CD8-positive, alpha-beta memory T cell (primary cell): Measurements from ENCODE around the gene TMEM151A. TPM values are rescaled to one million over a fixed set of nuclear protein-coding genes. Genes with fewer than 3 reads are reported as not detected.

Experiments used
- CTCF ChIA-PET: fragments of 350-600 bp; sonication (Branson Sonifier 250); formaldehyde crosslinking; loops from one replicate; lab custom pipeline; 2021; ENCODE audit warnings: antibody characterized with exemption; lab: Charles Lee
- POLR2A ChIA-PET: fragments of 350-600 bp; sonication (Branson Sonifier 250); formaldehyde crosslinking; loops from one replicate; lab custom pipeline; 2021; ENCODE audit warnings: antibody characterized with exemption; lab: Charles Lee
- DNase-seq, 5 donors: peaks; one replicate each; pipeline versions ENCODE4 v3.0.0 to v3.0.0-alpha.2; 2020 to 2022; ENCODE audit warnings: mixed read lengths in 1 of 5
- H3K27ac ChIP-seq: one replicate; pipeline ENCODE4 v1.7.0; 2013; ENCODE audit warnings: low read depth, mild to moderate bottlenecking, low read length, moderate library complexity
- H3K27me3 ChIP-seq: 2 replicates; pipeline ENCODE4 v1.7.0; 2013; ENCODE audit warnings: low read length, mild to moderate bottlenecking; ENCODE audit not compliant: insufficient read depth, poor library complexity, severe bottlenecking
- H3K36me3 ChIP-seq: 2 replicates; pipeline ENCODE4 v1.7.0; 2013; ENCODE audit warnings: mild to moderate bottlenecking, low read length, moderate library complexity; ENCODE audit not compliant: insufficient read depth
- H3K4me1 ChIP-seq: 2 replicates; pipeline ENCODE4 v1.7.0; 2013; ENCODE audit warnings: mild to moderate bottlenecking, low read length, moderate library complexity; ENCODE audit not compliant: insufficient read depth
- H3K4me3 ChIP-seq: 2 replicates; pipeline ENCODE4 v1.7.0; 2013; ENCODE audit warnings: mild to moderate bottlenecking, low read length
- H3K9me3 ChIP-seq: 2 replicates; pipeline ENCODE4 v1.7.0; 2013; ENCODE audit warnings: mild to moderate bottlenecking, low read length
- H3K27ac Mint-ChIP-seq, 8 donors: one replicate each; pipeline ENCODE4 v1.8.0; 2020 to 2021; ENCODE audit warnings: mixed read lengths in 8 of 8, mild to moderate bottlenecking in 6 of 8, inconsistent platforms in 3 of 8, moderate library complexity in 3 of 8
- H3K27me3 Mint-ChIP-seq, 2 donors: one replicate each; pipeline ENCODE4 v1.8.0; 2020 to 2021; ENCODE audit warnings: mixed read lengths in 2 of 2, mild to moderate bottlenecking in 1 of 2, moderate library complexity in 1 of 2
- H3K36me3 Mint-ChIP-seq, 3 donors: one replicate each; pipeline ENCODE4 v1.8.0; 2020 to 2021; ENCODE audit warnings: mixed read lengths in 3 of 3, inconsistent platforms in 1 of 3, mild to moderate bottlenecking in 1 of 3
- H3K4me1 Mint-ChIP-seq, 3 donors: one replicate each; pipeline ENCODE4 v1.8.0; 2020 to 2021; ENCODE audit warnings: mixed read lengths in 3 of 3, inconsistent platforms in 1 of 3, mild to moderate bottlenecking in 1 of 3
- H3K4me3 Mint-ChIP-seq, 7 donors: one replicate each; pipeline ENCODE4 v1.8.0; 2020 to 2021; ENCODE audit warnings: mixed read lengths in 7 of 7, mild to moderate bottlenecking in 6 of 7, moderate library complexity in 4 of 7, inconsistent platforms in 2 of 7
- H3K9me3 Mint-ChIP-seq, 5 donors: one replicate each; pipeline ENCODE4 v1.8.0; 2020 to 2022; ENCODE audit warnings: mixed read lengths in 5 of 5, mild to moderate bottlenecking in 3 of 5, moderate library complexity in 2 of 5, inconsistent platforms in 1 of 5
- polyA plus RNA-seq: library from polyadenylated mRNA; unstranded; fragments of 300-500 nt; fragmentation: Illumina TruSeq; gene quantifications from one replicate; pipeline ENCODE4 v1.2.3, GENCODE V29; 2021
- total RNA-seq, 2 experiments: library from RNA; stranded (reverse); gene quantifications; one replicate each; pipeline ENCODE4 v1.2.3, GENCODE V29; 2021

TMEM151A gene
- total and polyA plus RNA-seq, 3 experiments from 2014 or later = not detected

- peak within 1 kb of the TSS; percentile 39 for H3K4me3 ChIP-seq
- Mint-ChIP-seq H3K36me3 (peaks cover 0 to 57% (median 7%) of the 10 kb centered on the region in 3 donors), H3K4me3 (peak within 1 kb of the TSS; percentile 65 to 87 (median 78)), H3K27ac (peak within 1 kb of the TSS; percentile 70 to 96 (median 82)), H3K27me3 (peaks cover 0 to 1% of the 10 kb centered on the region in 2 donors), H3K9me3 (no peaks in the 10 kb centered on the region), H3K4me1 (peaks cover 12 to 30% (median 18%) of the 10 kb centered on the region in 3 donors)
- peaks cover 26% of the 10 kb centered on the region for H3K36me3 ChIP-seq
- no peaks in the 10 kb centered on the region for H3K9me3 ChIP-seq
- H3K4me1 ChIP-seq = peaks cover 18% of the 10 kb centered on the region
- ChIA-PET POLR2A (interaction anchor here (0.6 to 2.3 kb wide), 3 partner anchors 19 to 59 kb away, joined by 3 to 12 read pairs (median 4); no protein-coding TSS in a partner anchor), CTCF (interaction anchor here (1.3 to 4.6 kb wide), 3 partner anchors 9 to 53 kb away, joined by 4 to 45 read pairs (median 17); no protein-coding TSS in a partner anchor)
- peak within 1 kb of the TSS; percentile 6 for H3K27ac ChIP-seq
- peak; percentile 24 to 75 (median 57) for DNase-seq
- no peaks in the 10 kb centered on the region for H3K27me3 ChIP-seq
Measured at GRCh38 chr11:66336234-66337102, 44.8 kb downstream of the TMEM151A start, which contains the start of gene RIN1. Gene RIN1 (minus strand): TSS chr11:66336434. CDS start chr11:66336402, 32 bp downstream.

DNA sequence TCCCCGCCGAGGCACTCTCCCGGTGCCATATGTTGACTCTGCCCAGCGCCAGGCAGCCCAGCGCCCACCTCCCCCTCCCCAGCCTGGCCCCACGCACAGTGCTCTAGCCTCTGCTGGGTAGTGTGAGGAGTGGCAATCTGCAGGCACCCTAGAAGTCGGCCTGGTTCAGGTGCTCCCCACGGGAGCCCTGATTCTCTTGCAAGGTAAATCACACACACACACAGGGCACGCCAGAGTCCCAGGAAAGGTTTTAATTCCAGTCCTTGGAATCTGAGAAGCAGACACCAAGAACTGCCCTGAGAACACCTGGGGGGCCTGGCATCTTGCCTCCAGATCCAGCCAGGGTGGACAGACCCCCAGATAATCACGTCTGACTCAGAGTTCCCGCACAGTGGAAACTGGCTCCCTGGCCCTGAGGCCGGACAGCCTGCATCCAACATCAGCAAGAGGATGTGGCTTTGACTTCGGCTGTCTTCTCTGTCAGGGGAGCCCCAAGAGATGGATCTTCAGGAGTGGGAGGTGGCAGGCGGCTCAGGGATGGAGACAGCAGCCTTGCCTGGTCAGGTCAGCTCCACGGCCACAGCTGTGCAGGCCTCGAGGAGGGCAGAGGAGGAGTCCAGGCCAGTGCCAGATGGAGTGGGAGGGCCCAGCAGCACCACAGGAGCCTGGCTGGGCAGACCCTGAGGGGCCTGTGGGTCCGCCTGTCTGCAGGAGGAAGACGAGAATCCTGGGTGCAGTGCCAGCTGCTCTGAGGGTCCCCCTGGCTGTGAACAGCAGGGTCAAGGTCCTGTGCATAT is 45.6 kb downstream of the TMEM151A start:
- peak overlapping the region; percentile 70 to 96 (median 80) for H3K27ac Mint-ChIP-seq
- H3K4me1 Mint-ChIP-seq = peaks cover 17 to 33% (median 21%) of the 10 kb centered on the region in 3 donors
- CTCF ChIA-PET = interaction anchor here (1.3 to 8.6 kb wide), 4 partner anchors 8 to 52 kb away, joined by 4 to 72 read pairs (median 26); no protein-coding TSS in a partner anchor
- H3K36me3 ChIP-seq = peaks cover 31% of the 10 kb centered on the region
- no peaks in the 10 kb centered on the region for H3K9me3 Mint-ChIP-seq
- no peak overlapping the region for H3K4me3 ChIP-seq
- no peaks in the 10 kb centered on the region for H3K27me3 ChIP-seq
- peaks cover 0 to 65% (median 11%) of the 10 kb centered on the region in 3 donors for H3K36me3 Mint-ChIP-seq
- DNase-seq = peak in 1 of 5 donors; percentile 42
- H3K27me3 Mint-ChIP-seq = peaks cover 0 to 1% of the 10 kb centered on the region in 2 donors
- POLR2A ChIA-PET = interaction anchor here (1.4 to 1.7 kb wide), 2 partner anchors 20 to 25 kb away, joined by 4 to 5 read pairs; no protein-coding TSS in a partner anchor
- H3K9me3 ChIP-seq = no peaks in the 10 kb centered on the region
- peaks cover 18% of the 10 kb centered on the region for H3K4me1 ChIP-seq
- peak overlapping the region in 6 of 7 donors; percentile 65 to 87 (median 78) for H3K4me3 Mint-ChIP-seq
- no peak overlapping the region for H3K27ac ChIP-seq

DNA sequence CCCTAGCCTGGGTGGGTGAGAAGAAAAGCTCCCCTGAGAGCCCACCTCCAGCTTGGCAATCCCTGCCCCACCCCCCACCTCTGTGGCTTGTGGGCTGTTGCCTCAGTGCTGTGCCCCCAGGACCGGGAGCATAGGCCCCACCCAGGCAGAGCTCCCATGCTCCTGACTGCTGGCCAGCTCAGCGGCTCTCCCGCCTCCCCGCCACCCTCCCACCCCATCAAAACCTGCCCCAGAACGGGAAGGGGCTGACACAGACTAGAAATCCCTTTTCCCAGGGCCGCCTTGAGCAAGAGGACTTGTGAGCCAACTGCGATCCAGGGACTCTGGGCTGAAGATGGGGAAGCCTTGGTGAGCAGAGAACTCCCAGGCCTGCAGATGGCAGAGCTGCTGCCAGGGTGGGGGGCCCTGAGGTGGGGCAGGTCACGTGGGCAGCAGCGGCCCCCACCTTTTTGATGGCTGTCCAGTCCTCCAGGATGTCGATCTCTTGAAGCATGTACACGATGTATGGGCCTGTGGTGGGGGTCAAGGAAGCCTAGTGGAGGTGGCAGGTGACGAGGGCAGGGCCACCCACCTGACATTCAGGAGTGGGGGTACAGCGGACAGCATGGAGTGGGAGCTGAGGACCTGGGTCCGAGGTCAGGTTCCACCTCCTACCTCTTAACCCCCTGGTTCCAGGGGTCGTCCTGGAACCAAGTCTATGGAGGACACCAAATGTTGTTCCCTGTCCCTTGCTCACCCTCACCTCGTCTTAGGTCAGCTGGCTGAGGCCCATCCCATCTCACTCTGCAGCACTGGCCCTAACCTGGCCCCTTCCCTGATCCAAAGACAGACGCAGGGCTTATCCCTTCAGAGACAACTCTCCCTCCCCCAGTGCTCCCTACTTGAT is 46.8 kb downstream of the TMEM151A start:
- POLR2A ChIA-PET = interaction anchor here (1.4 kb wide), 1 partner anchor 26 kb away, joined by 5 read pairs; no protein-coding TSS in a partner anchor
- H3K9me3 Mint-ChIP-seq = no peaks in the 10 kb centered on the region
- DNase-seq = peak in 1 of 5 donors; percentile 39
- peaks cover 26 to 44% (median 30%) of the 10 kb centered on the region in 3 donors for H3K4me1 Mint-ChIP-seq
- peaks cover 27% of the 10 kb centered on the region for H3K4me1 ChIP-seq
- peaks cover 31% of the 10 kb centered on the region for H3K36me3 ChIP-seq
- H3K4me3 Mint-ChIP-seq = peak overlapping the region in 1 of 7 donors; percentile 29
- H3K27ac Mint-ChIP-seq = peak overlapping the region in 1 of 8 donors; percentile 66
- no peak overlapping the region for H3K4me3 ChIP-seq
- no peak overlapping the region for H3K27ac ChIP-seq
- CTCF ChIA-PET = interaction anchor here (2.5 to 8.6 kb wide), 2 partner anchors 26 to 50 kb away, joined by 8 to 72 read pairs; no protein-coding TSS in a partner anchor
- H3K9me3 ChIP-seq = no peaks in the 10 kb centered on the region
- no peaks in the 10 kb centered on the region for H3K27me3 ChIP-seq
- peaks cover 4 to 69% (median 13%) of the 10 kb centered on the region in 3 donors for H3K36me3 Mint-ChIP-seq
- H3K27me3 Mint-ChIP-seq = peaks cover 0 to 2% of the 10 kb centered on the region in 2 donors

DNA sequence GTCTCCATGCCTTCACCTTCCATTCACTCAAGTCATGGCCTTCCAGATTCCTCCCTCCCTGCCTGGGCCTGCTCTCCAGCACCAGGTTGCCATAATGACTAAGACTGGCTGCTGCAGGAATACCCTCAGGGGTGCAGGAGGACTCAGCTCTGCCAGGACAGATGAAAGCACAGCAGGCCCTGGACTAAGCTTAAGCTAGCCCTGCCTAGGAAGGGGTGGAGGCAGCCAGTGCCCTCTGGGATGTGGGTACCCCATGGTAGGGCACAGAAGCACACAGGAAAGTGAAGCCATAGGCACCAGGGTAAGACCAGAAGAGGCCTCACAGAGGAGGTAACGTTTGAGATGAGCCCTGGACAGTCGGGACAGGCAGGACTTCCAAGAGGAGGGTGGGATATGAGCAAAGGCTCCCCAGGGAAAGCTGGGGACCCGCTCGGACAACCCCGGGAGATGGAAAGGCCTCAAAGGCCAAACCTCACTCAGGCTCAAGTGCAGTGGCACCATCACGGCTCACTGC is 47.5 kb downstream of the TMEM151A start:
- ChIA-PET CTCF (interaction anchor here (2.5 to 8.6 kb wide), 2 partner anchors 27 to 50 kb away, joined by 8 to 72 read pairs; no protein-coding TSS in a partner anchor), POLR2A (interaction anchor here (0.8 kb wide), 1 partner anchor 27 kb away, joined by 4 read pairs; no protein-coding TSS in a partner anchor)
- Histone ChIP-seq H3K27ac (no peak overlapping the region), H3K4me1 (peaks cover 34% of the 10 kb centered on the region), H3K36me3 (peaks cover 31% of the 10 kb centered on the region), H3K4me3 (no peak overlapping the region), H3K9me3 (no peaks in the 10 kb centered on the region), H3K27me3 (no peaks in the 10 kb centered on the region)
- H3K9me3 Mint-ChIP-seq = no peaks in the 10 kb centered on the region
- H3K27me3 Mint-ChIP-seq = peaks cover 0 to 3% of the 10 kb centered on the region in 2 donors
- peaks cover 33 to 51% (median 37%) of the 10 kb centered on the region in 3 donors for H3K4me1 Mint-ChIP-seq
- H3K27ac Mint-ChIP-seq = peak overlapping the region in 1 of 8 donors; percentile 66
- H3K36me3 Mint-ChIP-seq = peaks cover 4 to 69% (median 12%) of the 10 kb centered on the region in 3 donors
- H3K4me3 Mint-ChIP-seq = peak overlapping the region in 1 of 7 donors; percentile 29
- DNase-seq = peak in 1 of 5 donors; percentile 27

DNA sequence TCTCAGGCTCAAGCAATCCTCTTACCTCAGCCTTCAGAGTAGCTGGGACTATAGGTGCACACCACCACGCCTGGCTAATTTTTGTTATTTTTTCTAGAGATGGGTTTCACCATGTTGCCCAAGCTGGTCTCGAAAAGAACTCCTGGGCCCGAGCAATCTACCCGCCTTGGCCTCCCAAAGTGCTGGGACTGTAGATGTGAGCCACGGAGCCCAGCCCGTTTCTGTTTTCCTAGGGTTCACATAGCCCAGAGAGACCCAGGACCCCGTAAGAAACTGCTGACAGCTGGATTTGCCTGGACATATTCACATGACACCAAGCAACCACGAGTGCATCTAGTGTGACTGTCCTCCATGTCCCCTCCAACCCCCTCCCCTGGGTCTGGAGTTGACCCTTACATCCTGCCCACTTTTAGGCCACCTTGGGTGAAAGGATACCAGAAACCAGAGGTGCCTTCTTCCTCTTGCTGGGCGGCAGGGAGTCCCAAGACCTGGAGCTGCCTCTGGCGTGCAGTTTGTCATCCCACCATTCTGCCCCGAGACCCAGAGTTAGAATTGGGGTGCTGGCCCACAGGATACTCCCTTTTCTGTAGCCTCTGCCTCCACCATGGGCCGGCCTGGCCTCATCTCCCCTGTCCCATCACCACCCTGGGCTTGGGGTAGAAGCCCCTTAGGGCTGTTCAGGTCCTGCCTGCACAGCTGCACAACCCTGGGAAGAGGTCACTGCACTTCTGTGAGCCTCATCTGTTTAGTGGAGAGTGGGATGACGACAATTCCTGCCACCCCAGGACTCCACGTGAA is 48.2 kb downstream of the TMEM151A start:
- no peaks in the 10 kb centered on the region for H3K27me3 ChIP-seq
- H3K9me3 Mint-ChIP-seq = no peaks in the 10 kb centered on the region
- no peak overlapping the region for H3K4me3 Mint-ChIP-seq
- H3K9me3 ChIP-seq = no peaks in the 10 kb centered on the region
- peak in 1 of 5 donors; percentile 28 for DNase-seq
- ChIA-PET POLR2A (interaction anchor here (0.8 kb wide), 1 partner anchor 28 kb away, joined by 4 read pairs; no protein-coding TSS in a partner anchor), CTCF (interaction anchor here (1.2 to 8.6 kb wide), 3 partner anchors 23 to 49 kb away, joined by 3 to 72 read pairs (median 8); partner anchors contain the start of gene CD248)
- H3K27ac Mint-ChIP-seq = no peak overlapping the region
- H3K27me3 Mint-ChIP-seq = peaks cover 0 to 3% of the 10 kb centered on the region in 2 donors
- H3K4me1 Mint-ChIP-seq = peaks cover 40 to 58% (median 42%) of the 10 kb centered on the region in 3 donors
- no peak overlapping the region for H3K27ac ChIP-seq
- H3K4me1 ChIP-seq = peaks cover 39% of the 10 kb centered on the region
- peaks cover 31% of the 10 kb centered on the region for H3K36me3 ChIP-seq
- peaks cover 4 to 75% (median 11%) of the 10 kb centered on the region in 3 donors for H3K36me3 Mint-ChIP-seq
- no peak overlapping the region for H3K4me3 ChIP-seq
